SKM-1 treated with dmso at 0.1 percent for 144 hours (cell line): ENCODE measurements around the gene CCDC47.

Experiments
- DNase-seq: peaks from one replicate; lab custom pipeline; 2025; ENCODE audit not compliant: unreplicated experiment; lab: John Stamatoyannopoulos, UW

The CCDC47 gene

GRCh38 chr17:63699638-63700527 lies 73.5 kb downstream of the CCDC47 start, which contains the start of gene LIMD2:
LIMD2 (minus strand) TSS chr17:63700125; CDS start chr17:63699298, 827 bp downstream.
- DNase-seq, result no peak

- peak; percentile 68 for DNase-seq
Measured at GRCh38 chr17:63698886-63699637, 74.3 kb downstream of the CCDC47 start.

GRCh38 chr17:63698381-63698885 lies 75.0 kb downstream of the CCDC47 start:
- DNase-seq, result no peak

- peak; percentile 89 for DNase-seq
Measured at GRCh38 chr17:63697341-63698286, 75.8 kb downstream of the CCDC47 start.

GRCh38 chr17:63696381-63696961 lies 76.9 kb downstream of the CCDC47 start:
- DNase-seq, result peak; percentile 33

GRCh38 chr17:63695889-63696288 lies 77.5 kb downstream of the CCDC47 start:
- DNase-seq, result no peak
